GM19193 (cell line): ENCODE measurements around the gene LEPROT.

Experiments
- POLR2A ChIP-seq: IDR thresholded peaks from 4 replicates; pipeline ENCODE4 v1.6.1; 2011; ENCODE audit not compliant: insufficient read depth, insufficient read length; ENCODE audit errors: extremely low read depth

The LEPROT gene

GRCh38 chr1:65477414-65478378 lies 57.2 kb downstream of the LEPROT start:
- no peak for TF ChIP-seq POLR2A

GRCh38 chr1:65478379-65479026 lies 58.0 kb downstream of the LEPROT start:
- TF ChIP-seq POLR2A, result no peak

GRCh38 chr1:65479554-65480204 lies 59.2 kb downstream of the LEPROT start:
- no peak for TF ChIP-seq POLR2A

GRCh38 chr1:65480684-65481405 lies 60.4 kb downstream of the LEPROT start:
- no peak for TF ChIP-seq POLR2A

GRCh38 chr1:65483993-65484754 lies 63.7 kb downstream of the LEPROT start:
- no peak for TF ChIP-seq POLR2A
